Measurements from ENCODE around the gene RAMP1.
A peak's percentile ranks its signal among the peaks of the same experiment; 100 is the strongest.

RAMP1 gene

GRCh38 chr2:237900891-237901831 lies 41.7 kb downstream of the RAMP1 start:
- Histone ChIP-seq H3K27ac (ENCODE audit: poor library complexity, severe bottlenecking) (no peak overlapping the region), H3K4me3 (ENCODE audit: severe bottlenecking) (no peak overlapping the region), H3K9me3 (ENCODE audit: severe bottlenecking) (no peaks in the 10 kb centered on the region), H3K27me3 (ENCODE audit: insufficient read depth, poor library complexity, severe bottlenecking) (no peaks in the 10 kb centered on the region), H3K4me1 (ENCODE audit: insufficient read depth, poor library complexity, severe bottlenecking) (peaks cover 7% of the 10 kb centered on the region), H3K36me3 (ENCODE audit: low read depth) (no peaks in the 10 kb centered on the region)
- ATAC-seq (ENCODE audit: low read depth) (no peak), DNase-seq (ENCODE audit: low spot score) (peak; percentile 56)
- no peak for TF ChIP-seq CTCF (IDR thresholded peaks at IDR 0.05; ENCODE audit: poor library complexity, severe bottlenecking)

GRCh38 chr2:237901932-237902850 lies 42.8 kb downstream of the RAMP1 start:
- Histone ChIP-seq H3K4me3 (ENCODE audit: severe bottlenecking) (no peak overlapping the region), H3K27me3 (ENCODE audit: insufficient read depth, poor library complexity, severe bottlenecking) (no peaks in the 10 kb centered on the region), H3K4me1 (ENCODE audit: insufficient read depth, poor library complexity, severe bottlenecking) (peaks cover 3% of the 10 kb centered on the region), H3K9me3 (ENCODE audit: severe bottlenecking) (peaks cover 2% of the 10 kb centered on the region), H3K36me3 (ENCODE audit: low read depth) (no peaks in the 10 kb centered on the region), H3K27ac (ENCODE audit: poor library complexity, severe bottlenecking) (no peak overlapping the region)
- DNase-seq (ENCODE audit: low spot score) (no peak), ATAC-seq (ENCODE audit: low read depth) (peak; percentile 25; the same call in 1 of the 3 replicates)
- TF ChIP-seq CTCF (IDR thresholded peaks at IDR 0.05; ENCODE audit: poor library complexity, severe bottlenecking), result no peak

- no peaks in the 10 kb centered on the region for H3K4me1 ChIP-seq (ENCODE audit: insufficient read depth, poor library complexity, severe bottlenecking)
- no peaks in the 10 kb centered on the region for H3K27me3 ChIP-seq (ENCODE audit: insufficient read depth, poor library complexity, severe bottlenecking)
- H3K36me3 ChIP-seq (ENCODE audit: low read depth), result no peaks in the 10 kb centered on the region
- no peak overlapping the region for H3K4me3 ChIP-seq (ENCODE audit: severe bottlenecking)
- TF ChIP-seq CTCF (IDR thresholded peaks at IDR 0.05; ENCODE audit: poor library complexity, severe bottlenecking), result no peak
- DNase-seq (ENCODE audit: low spot score) (no peak), ATAC-seq (ENCODE audit: low read depth) (no peak)
- peaks cover 4% of the 10 kb centered on the region for H3K9me3 ChIP-seq (ENCODE audit: severe bottlenecking)
- H3K27ac ChIP-seq (ENCODE audit: poor library complexity, severe bottlenecking), result no peak overlapping the region
Measured at GRCh38 chr2:237904831-237905599, 45.6 kb downstream of the RAMP1 start.

GRCh38 chr2:237907144-237907543 lies 47.7 kb downstream of the RAMP1 start:
- ATAC-seq (ENCODE audit: low read depth) (no peak), DNase-seq (ENCODE audit: low spot score) (no peak)
- H3K9me3 ChIP-seq (ENCODE audit: severe bottlenecking), result peaks cover 4% of the 10 kb centered on the region
- TF ChIP-seq CTCF (IDR thresholded peaks at IDR 0.05; ENCODE audit: poor library complexity, severe bottlenecking), result no peak
- no peak overlapping the region for H3K4me3 ChIP-seq (ENCODE audit: severe bottlenecking)
- no peaks in the 10 kb centered on the region for H3K36me3 ChIP-seq (ENCODE audit: low read depth)
- H3K27ac ChIP-seq (ENCODE audit: poor library complexity, severe bottlenecking), result no peak overlapping the region
- no peaks in the 10 kb centered on the region for H3K27me3 ChIP-seq (ENCODE audit: insufficient read depth, poor library complexity, severe bottlenecking)
- no peaks in the 10 kb centered on the region for H3K4me1 ChIP-seq (ENCODE audit: insufficient read depth, poor library complexity, severe bottlenecking)
